Kidney epithelial cell (primary cell): ENCODE data around the gene MGMT. TPM values are rescaled to one million over a fixed set of nuclear protein-coding genes. Genes with fewer than 3 reads are reported as not detected.

Experiments
- DNase-seq: peaks from one replicate; pipeline ENCODE4 v3.0.0-alpha.2; 2010; ENCODE audit warnings: low read depth
- H3K27me3 ChIP-seq: 2 replicates; pipeline ENCODE4 v1.6.0; 2011; ENCODE audit warnings: low read length; ENCODE audit not compliant: control insufficient read depth, insufficient read depth
- H3K36me3 ChIP-seq: 2 replicates; pipeline ENCODE4 v1.5.1; 2011; ENCODE audit warnings: low read length; ENCODE audit not compliant: control insufficient read depth, insufficient read depth
- H3K4me3 ChIP-seq: 2 replicates; pipeline ENCODE4 v1.5.1; 2011; ENCODE audit warnings: low read depth, mild to moderate bottlenecking, control low read depth, low read length
- total RNA-seq: library from RNA; depleted of rRNA; stranded (reverse); fragments of >200 nt; gene quantifications from 2 replicates; pipeline ENCODE4 v1.2.3, GENCODE V29; 2015
- TF ChIP-seq, protein P1 (sequence below): IDR thresholded peaks from 2 replicates; pipeline ENCODE4 v1.5.1; 2011; ENCODE audit warnings: mild to moderate bottlenecking, moderate library complexity, low read length, control low read depth, inconsistent platforms; ENCODE audit not compliant: insufficient read depth, poor library complexity, severe bottlenecking

The MGMT gene
- total RNA-seq, 1 donor from 2014 or later: 36.1 TPM

DNA sequence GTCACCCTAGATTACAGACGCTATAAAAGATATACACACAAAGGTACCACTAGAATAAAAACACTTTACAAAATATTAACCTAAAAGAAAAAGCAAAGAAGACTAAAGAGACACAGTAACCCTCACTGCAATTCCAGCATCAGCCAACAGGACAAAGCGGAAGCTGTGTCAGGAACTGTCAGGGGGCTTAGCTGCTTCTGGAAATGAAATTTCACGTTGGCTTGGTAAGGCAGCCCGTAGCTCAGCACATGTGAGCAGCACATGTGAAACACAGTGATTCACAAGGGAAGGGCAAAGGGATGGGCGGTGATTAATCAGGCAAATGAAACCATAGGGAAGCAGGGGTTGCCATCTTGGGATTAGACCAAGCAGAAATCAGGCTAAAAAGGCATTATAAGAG is 195.4 kb downstream of the MGMT start:
- H3K27me3 ChIP-seq: no peaks in the 10 kb centered on the region
- TF ChIP-seq, protein P1, sequence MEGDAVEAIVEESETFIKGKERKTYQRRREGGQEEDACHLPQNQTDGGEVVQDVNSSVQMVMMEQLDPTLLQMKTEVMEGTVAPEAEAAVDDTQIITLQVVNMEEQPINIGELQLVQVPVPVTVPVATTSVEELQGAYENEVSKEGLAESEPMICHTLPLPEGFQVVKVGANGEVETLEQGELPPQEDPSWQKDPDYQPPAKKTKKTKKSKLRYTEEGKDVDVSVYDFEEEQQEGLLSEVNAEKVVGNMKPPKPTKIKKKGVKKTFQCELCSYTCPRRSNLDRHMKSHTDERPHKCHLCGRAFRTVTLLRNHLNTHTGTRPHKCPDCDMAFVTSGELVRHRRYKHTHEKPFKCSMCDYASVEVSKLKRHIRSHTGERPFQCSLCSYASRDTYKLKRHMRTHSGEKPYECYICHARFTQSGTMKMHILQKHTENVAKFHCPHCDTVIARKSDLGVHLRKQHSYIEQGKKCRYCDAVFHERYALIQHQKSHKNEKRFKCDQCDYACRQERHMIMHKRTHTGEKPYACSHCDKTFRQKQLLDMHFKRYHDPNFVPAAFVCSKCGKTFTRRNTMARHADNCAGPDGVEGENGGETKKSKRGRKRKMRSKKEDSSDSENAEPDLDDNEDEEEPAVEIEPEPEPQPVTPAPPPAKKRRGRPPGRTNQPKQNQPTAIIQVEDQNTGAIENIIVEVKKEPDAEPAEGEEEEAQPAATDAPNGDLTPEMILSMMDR: no peak
- H3K36me3 ChIP-seq: no peaks in the 10 kb centered on the region
- no peak overlapping the region for H3K4me3 ChIP-seq
- no peak for DNase-seq

- TF ChIP-seq, protein P1: no peak
- no peaks in the 10 kb centered on the region for H3K36me3 ChIP-seq
- DNase-seq: no peak
- no peak overlapping the region for H3K4me3 ChIP-seq
- no peaks in the 10 kb centered on the region for H3K27me3 ChIP-seq
Observed at GRCh38 chr10:129670124-129670523, 203.1 kb downstream of the MGMT start.

GRCh38 chr10:129673292-129673691 is 206.3 kb downstream of the MGMT start:
- H3K4me3 ChIP-seq: no peak overlapping the region
- no peaks in the 10 kb centered on the region for H3K36me3 ChIP-seq
- DNase-seq: no peak
- no peaks in the 10 kb centered on the region for H3K27me3 ChIP-seq
- TF ChIP-seq, protein P1: no peak

GRCh38 chr10:129675027-129675769 is 208.2 kb downstream of the MGMT start:
- no peaks in the 10 kb centered on the region for H3K36me3 ChIP-seq
- H3K27me3 ChIP-seq: no peaks in the 10 kb centered on the region
- no peak overlapping the region for H3K4me3 ChIP-seq
- TF ChIP-seq, protein P1: no peak
- DNase-seq: no peak

- Histone ChIP-seq H3K27me3 (no peaks in the 10 kb centered on the region), H3K4me3 (no peak overlapping the region), H3K36me3 (no peaks in the 10 kb centered on the region)
- TF ChIP-seq, protein P1: no peak
- DNase-seq: no peak
Observed at GRCh38 chr10:129676014-129676413, 209.0 kb downstream of the MGMT start.
